Activated CD4-positive, CD25-positive, alpha-beta regulatory T cell treated with anti-CD3 and anti-CD28 coated beads, Interleukin-2, amount 50 U/mL, for 16 hours (primary cell): ENCODE results near the gene CD69.
A peak's percentile ranks its signal among the peaks of the same experiment; 100 is the strongest.
"Not testable (repeated sequence)": the region's sequence is repeated elsewhere in the genome, so short reads cannot be mapped to it uniquely, and the experiment has no call there.

Experiments used
- DNase-seq: peaks from one replicate; pipeline ENCODE4 v3.0.0-alpha.2; 2020; ENCODE audit warnings: low read depth, low spot score

Gene CD69

GRCh38 chr12:9750276-9751203 is 10.2 kb downstream of the CD69 start:
- DNase-seq, result no peak

GRCh38 chr12:9749640-9750039 is 11.1 kb downstream of the CD69 start:
- no peak for DNase-seq

DNA sequence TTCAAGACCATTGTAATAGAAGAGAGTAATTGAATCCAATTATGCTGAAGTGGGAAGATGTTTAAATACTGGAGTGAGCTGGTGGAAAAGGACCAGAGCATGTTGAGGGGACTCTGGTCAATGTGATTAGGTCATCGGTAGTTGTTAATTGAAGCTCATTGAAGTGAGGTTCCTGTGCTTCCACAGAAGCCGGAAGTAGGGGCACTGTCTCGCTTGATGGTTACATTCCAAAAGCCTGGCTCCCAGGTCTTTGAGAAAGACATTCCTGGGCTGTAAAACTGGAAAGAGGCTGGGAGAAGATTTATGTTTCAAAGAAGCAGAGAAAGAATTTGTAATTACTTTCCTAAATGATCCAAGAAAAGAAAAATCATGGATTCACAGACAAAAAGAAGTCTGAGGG is 15.5 kb downstream of the CD69 start:
- DNase-seq, result no peak

DNA sequence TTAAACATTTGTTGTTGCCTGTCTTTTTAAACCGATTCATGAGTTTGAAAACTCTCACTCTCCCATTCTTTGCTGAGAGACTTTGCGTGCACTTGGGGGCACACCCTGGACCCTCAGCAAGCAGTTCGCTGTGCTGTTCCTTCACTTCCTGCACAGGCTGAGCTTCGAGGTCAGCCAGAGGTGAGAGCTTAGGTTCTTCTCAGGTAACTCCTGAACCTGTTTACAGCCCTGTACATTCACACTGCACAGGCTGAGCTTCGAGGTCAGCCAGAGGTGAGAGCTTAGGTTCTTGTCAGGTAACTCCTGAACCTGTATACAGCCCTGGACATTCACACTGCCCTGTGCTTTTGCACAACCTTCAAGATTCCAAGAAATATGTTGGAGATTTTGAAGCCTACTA is 18.0 kb downstream of the CD69 start:
- no peak for DNase-seq

DNA sequence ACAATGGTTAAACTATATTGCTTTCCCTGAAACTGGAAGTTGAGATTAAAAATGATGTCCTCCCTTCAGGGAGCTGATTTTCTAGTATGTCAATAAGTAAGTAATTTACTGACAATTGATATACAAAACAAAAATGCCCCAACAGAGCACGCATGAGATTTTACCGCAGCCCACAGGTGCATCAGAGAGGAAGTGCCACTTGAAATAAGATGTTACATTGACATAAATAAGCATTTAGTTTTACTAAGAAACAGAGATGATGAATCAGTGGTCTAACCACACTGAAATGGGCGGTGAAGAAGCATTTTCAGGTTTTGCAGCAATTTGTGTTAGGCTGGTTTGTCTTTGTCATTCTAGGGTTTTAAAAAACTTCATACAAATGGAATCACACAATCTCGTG is 19.0 kb downstream of the CD69 start:
- peak; percentile 66 for DNase-seq

DNA sequence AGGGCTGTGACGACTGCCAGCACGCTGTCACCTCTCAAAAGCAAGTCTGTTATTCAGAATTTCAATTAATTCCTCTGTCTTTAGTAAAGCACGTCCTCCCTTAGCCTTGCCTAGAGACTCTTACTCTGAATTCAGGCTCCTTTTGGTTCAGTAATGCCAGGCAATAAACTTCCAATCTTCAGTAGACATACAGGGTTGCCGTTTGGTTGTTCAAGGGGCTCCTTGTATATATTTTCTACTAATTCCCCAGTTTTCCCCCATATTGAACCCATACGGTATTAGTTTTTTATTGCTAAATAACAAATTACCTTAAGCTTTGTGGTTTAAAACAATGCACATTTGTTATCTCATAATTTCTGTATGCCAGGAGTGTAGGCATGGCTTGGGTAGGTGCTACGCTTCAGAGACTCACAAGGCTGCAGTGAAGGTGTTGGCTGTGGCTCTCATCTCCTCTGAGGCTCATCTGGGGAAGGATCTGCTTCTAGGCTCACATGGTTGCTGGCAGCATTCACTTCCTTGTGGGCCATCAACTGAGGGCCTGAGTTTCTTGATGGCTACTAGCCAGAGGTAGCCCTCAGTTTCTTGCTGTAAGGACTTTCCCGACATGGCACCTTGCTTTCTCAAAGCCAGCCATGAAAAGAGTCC is 20.5 kb downstream of the CD69 start:
- no peak for DNase-seq

- not testable (repeated sequence) for DNase-seq
Measured at GRCh38 chr12:9739404-9740105, 21.1 kb downstream of the CD69 start.

DNA sequence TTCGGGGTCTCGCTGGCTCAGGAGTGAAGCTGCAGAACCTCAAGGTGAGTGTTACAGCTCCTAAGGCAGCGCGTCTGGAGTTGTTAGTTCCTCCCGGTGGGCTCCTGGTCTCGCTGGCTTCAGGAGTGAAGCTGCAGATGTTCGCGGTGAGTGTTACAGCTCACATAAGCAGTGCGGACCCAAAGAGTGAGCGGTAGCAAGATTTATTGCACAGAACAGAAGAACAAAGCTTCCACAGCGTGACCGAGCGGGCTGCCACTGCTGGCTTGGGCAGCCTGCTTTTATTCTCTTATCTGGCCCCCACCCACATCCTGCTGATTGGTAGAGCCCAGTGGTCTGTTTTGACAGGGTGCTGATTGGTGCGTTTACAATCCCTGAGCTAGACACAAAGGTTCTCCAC is 21.8 kb downstream of the CD69 start:
- not testable (repeated sequence) for DNase-seq

DNA sequence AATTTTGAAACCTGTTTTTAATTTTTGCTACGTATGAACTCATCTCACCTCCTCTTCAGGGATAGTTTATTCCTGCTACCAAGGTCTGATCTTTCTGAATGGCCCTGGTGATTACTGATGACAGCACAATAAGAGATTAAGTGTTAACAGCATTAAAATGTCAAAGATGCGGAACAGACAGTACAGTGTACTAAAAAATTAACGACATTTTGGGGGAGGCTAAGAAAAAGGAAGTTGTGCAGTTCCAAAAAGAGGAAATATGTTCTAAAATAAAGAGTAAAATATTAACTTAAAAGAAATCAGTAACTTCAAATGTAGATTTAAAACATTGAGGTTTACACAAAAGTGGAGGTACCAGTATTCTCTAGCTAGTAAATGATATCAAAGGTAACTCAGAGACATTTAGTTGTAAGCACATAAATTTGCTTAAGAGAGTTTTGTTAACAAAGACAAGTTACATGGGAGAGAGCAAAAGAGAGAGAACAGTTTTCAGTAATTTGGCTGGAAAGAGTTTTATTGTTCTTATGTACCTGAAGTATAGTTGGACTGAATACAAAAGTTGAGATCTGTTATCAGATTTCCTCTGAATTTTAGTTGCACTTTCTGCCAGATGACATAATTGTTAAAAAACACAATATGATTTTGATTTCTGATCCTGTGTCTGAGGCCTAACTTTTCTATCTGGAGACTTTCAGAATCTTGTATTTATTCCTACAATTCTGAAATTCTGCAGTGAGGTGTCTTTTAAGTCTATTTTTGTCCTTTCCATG is 23.6 kb downstream of the CD69 start:
- DNase-seq, result no peak

- DNase-seq, result no peak
Measured at GRCh38 chr12:9735601-9736000, 25.1 kb downstream of the CD69 start.

GRCh38 chr12:9732921-9733461 is 27.7 kb downstream of the CD69 start, which contains the start of gene CLECL1:
CLECL1 (minus strand) TSS chr12:9733097.
- DNase-seq, result no peak

DNA sequence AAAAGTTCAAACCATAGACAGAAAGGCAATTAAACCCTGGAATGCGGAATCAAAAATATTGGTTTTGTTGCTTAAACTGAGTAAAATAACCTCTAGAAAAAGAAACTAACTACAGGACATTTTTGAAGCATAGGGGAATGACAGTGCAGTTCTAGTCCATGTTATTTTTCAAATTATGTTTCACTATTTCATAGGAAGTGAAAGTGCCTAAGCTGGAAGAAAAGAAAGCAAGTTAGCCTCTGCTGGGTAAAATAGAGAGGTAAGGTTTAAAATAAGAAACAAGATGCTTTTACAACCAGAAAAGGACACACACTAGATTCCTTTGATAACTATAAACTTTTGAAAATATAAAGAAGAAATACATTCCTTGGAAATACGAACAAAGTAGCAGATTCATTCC is 28.9 kb downstream of the CD69 start:
- DNase-seq, result no peak

GRCh38 chr12:9731393-9731792 is 29.3 kb downstream of the CD69 start:
- DNase-seq, result no peak

DNA sequence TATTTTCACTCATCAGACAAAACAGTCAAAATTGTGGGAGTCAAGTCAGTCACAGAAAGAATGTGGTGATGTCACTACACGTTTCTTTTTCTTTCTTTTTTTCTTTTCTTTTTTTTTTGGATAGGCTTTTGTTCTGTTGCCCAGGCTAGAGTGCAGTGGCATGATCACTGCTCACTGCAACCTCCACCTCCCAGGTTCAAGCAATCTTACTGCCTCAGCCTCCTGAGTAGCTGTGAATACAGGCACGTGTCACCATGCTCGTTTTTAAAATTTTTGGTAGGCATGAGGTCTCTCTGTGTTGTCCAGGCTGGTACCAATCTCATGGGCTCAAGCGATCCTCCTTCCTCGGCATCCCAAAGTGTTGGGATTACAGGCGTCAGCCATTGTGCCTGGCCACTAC is 30.1 kb downstream of the CD69 start:
- no peak for DNase-seq

DNA sequence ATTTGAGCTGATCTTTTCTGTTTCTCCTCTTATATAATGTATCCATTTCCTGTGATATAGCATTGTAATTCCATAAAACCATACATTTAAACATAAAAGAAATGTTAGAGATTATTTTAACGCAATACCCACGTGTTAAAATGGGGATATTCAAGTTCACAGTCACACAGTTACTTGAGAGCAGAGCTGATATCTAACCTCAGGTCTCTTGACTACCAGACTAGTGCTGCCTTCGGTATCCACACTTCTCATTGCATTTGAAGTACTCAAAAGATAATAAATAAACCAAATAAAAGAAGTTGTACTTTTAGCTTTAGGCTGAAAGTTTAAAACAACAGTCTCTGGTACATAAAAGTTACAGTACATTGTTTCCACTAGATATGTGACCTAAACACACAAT is 30.7 kb downstream of the CD69 start:
- no peak for DNase-seq

DNA sequence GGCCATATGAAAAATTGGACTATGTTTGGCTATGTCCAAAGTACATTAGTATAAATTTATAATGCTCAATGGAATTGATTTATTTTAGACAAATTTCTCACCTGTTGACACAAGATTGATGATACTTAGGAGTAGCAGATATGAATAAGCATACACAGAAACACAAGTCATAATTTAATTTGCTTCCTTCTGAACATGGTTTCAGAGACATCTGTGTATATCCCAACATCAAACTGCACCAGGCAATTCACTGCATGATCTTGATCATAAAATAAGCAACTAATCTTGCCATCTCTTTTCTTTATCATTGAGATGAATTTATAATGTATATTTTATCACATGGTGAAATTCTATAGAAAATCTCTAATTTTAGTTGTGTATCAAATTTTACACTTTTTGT is 31.6 kb downstream of the CD69 start:
- no peak for DNase-seq

- no peak for DNase-seq
Measured at GRCh38 chr12:9727813-9728212, 32.9 kb downstream of the CD69 start.

DNA sequence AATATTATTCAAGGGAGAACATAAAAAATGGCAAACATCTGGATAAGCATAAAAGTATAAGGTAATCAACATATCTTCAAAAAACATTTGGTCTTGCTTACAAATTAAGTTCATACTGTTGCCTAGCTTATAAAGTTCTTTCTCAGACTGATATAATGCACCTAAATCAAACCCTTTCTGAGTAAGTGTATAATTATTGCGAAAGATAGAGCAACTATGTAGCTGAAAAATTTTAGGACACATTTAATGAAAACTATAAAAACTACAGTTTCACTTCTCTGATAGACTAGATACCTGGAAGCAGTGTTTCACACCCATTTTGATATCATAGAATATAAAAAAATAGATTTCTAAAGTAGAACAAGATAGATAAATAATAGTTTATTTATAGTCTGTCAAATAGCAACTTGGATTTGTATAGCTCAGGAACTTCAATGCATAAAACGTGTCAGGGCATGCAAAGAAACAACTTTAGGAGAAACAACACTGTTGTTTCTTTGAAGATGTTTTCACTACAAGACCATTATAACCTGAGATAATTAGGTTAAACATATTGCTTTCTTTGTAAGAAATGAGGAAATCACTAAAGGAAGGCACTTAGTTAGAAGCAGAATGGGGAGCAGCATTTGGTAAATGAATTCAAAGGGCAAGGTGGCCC is 35.4 kb downstream of the CD69 start:
- DNase-seq, result no peak

GRCh38 chr12:9724023-9724422 is 36.7 kb downstream of the CD69 start:
- DNase-seq, result no peak

GRCh38 chr12:9721394-9722092 is 39.2 kb downstream of the CD69 start:
- DNase-seq, result no peak
